HEK293 (cell line): ENCODE data around the gene PCAT6.

Source experiments
- CTCF ChIA-PET: fragments of 350-600 bp; formaldehyde crosslinking; extraction: SDS; loops from one replicate; lab custom pipeline; 2021; ENCODE audit warnings: antibody characterized with exemption; lab: Yijun Ruan, JAX
- POLR2A ChIA-PET: fragments of 300-600 bp; formaldehyde crosslinking; extraction: SDS; loops from one replicate; lab custom pipeline; 2020; ENCODE audit warnings: antibody characterized with exemption, inconsistent platforms; lab: Yijun Ruan, JAX
- H3K27ac ChIP-seq: fragments of 200-500 bp; sonication (Bioruptor generic); 2 replicates; pipeline ENCODE4 v1.5.1; 2014; ENCODE audit warnings: low read depth, low read length, control low read depth, inconsistent platforms; ENCODE audit errors: extremely low read depth
- H3K36me3 ChIP-seq, 2 experiments: fragments of 200-500 bp in 1 of 2; sonication (Bioruptor generic) in 1 of 2; 1 replicate in 1 of 2; 2 replicates in 1 of 2; pipeline ENCODE4 v1.5.1; 2014 to 2017; ENCODE audit warnings: inconsistent platforms in 2 of 2, low read length in 2 of 2; ENCODE audit not compliant: control insufficient read depth in 2 of 2, insufficient read depth in 1 of 2
- H3K4me1 ChIP-seq: fragments of 200-500 bp; sonication (Bioruptor generic); 2 replicates; pipeline ENCODE4 v1.5.1; 2014; ENCODE audit warnings: mild to moderate bottlenecking, low read length, inconsistent platforms; ENCODE audit not compliant: control insufficient read depth, insufficient read depth
- H3K4me3 ChIP-seq: 2 replicates; pipeline ENCODE4 v1.5.1; 2011; ENCODE audit warnings: low read depth, mild to moderate bottlenecking, control low read depth, low read length, moderate library complexity
- H3K9me3 ChIP-seq: fragments of 200-500 bp; sonication (Bioruptor generic); 2 replicates; pipeline ENCODE4 v1.5.1; 2014; ENCODE audit warnings: low read depth, low read length, inconsistent platforms; ENCODE audit not compliant: control insufficient read depth, insufficient read depth
- BCL6B ChIP-seq: fragments of 450-650 bp; formaldehyde crosslinking; IDR thresholded peaks from 2 replicates; pipeline ENCODE4 v1.5.1; 2017; ENCODE audit warnings: missing biosample characterization, missing genetic modification characterization
- TSHZ1 ChIP-seq: fragments of 450-650 bp; formaldehyde crosslinking; IDR thresholded peaks from 2 replicates; pipeline ENCODE4 v1.5.1; 2016; ENCODE audit warnings: missing biosample characterization, missing genetic modification characterization, borderline replicate concordance
- ZBTB21 ChIP-seq: fragments of 450-650 bp; formaldehyde crosslinking; IDR thresholded peaks from 2 replicates; pipeline ENCODE4 v1.5.1; 2017; ENCODE audit warnings: missing biosample characterization, missing genetic modification characterization
- ZBTB8A ChIP-seq: fragments of 450-650 bp; formaldehyde crosslinking; IDR thresholded peaks from 2 replicates; pipeline ENCODE4 v1.5.1; 2016; ENCODE audit warnings: missing biosample characterization, missing genetic modification characterization
- ZFP37 ChIP-seq: fragments of 450-650 bp; formaldehyde crosslinking; IDR thresholded peaks from 2 replicates; pipeline ENCODE4 v1.5.1; 2016; ENCODE audit warnings: missing biosample characterization, missing genetic modification characterization
- ZFP41 ChIP-seq: fragments of 450-650 bp; formaldehyde crosslinking; IDR thresholded peaks from 2 replicates; pipeline ENCODE4 v1.5.1; 2016; ENCODE audit warnings: missing biosample characterization, missing genetic modification characterization, borderline replicate concordance
- ZNF138 ChIP-seq: fragments of 450-650 bp; formaldehyde crosslinking; IDR thresholded peaks from 2 replicates; pipeline ENCODE4 v1.5.1; 2016; ENCODE audit warnings: missing biosample characterization, missing genetic modification characterization, borderline replicate concordance
- ZNF140 ChIP-seq: fragments of 450-650 bp; formaldehyde crosslinking; IDR thresholded peaks from 2 replicates; pipeline ENCODE4 v1.5.1; 2016; ENCODE audit warnings: missing biosample characterization, missing genetic modification characterization
- ZNF19 ChIP-seq: fragments of 450-650 bp; formaldehyde crosslinking; IDR thresholded peaks from 2 replicates; pipeline ENCODE4; 2016; ENCODE audit warnings: missing biosample characterization, missing genetic modification characterization, low read depth
- ZNF266 ChIP-seq: fragments of 450-650 bp; formaldehyde crosslinking; IDR thresholded peaks from 2 replicates; pipeline ENCODE4 v1.5.1; 2016; ENCODE audit warnings: missing biosample characterization, missing genetic modification characterization, low read depth
- ZNF394 ChIP-seq: fragments of 450-650 bp; formaldehyde crosslinking; IDR thresholded peaks from 2 replicates; pipeline ENCODE4 v1.5.1; 2016; ENCODE audit warnings: missing biosample characterization, missing genetic modification characterization, mild to moderate bottlenecking, moderate library complexity, borderline replicate concordance
- ZNF423 ChIP-seq: fragments of 450-650 bp; formaldehyde crosslinking; IDR thresholded peaks from 2 replicates; pipeline ENCODE4 v1.5.1; 2016; ENCODE audit warnings: missing biosample characterization, missing genetic modification characterization
- ZNF426 ChIP-seq: fragments of 450-650 bp; formaldehyde crosslinking; IDR thresholded peaks from 2 replicates; pipeline ENCODE4 v1.5.1; 2017; ENCODE audit warnings: missing biosample characterization, missing genetic modification characterization, mild to moderate bottlenecking, inconsistent platforms, moderate library complexity
- ZNF433 ChIP-seq: fragments of 450-650 bp; formaldehyde crosslinking; IDR thresholded peaks from 2 replicates; pipeline ENCODE4 v1.5.1; 2016; ENCODE audit warnings: missing biosample characterization, missing genetic modification characterization, low read depth
- ZNF501 ChIP-seq: fragments of 450-650 bp; formaldehyde crosslinking; IDR thresholded peaks from 2 replicates; pipeline ENCODE4 v1.5.1; 2016; ENCODE audit warnings: missing biosample characterization, missing genetic modification characterization
- ZNF518A ChIP-seq: fragments of 450-650 bp; formaldehyde crosslinking; conservative IDR thresholded peaks from 2 replicates; pipeline ENCODE4 v1.5.1; 2016; ENCODE audit warnings: low read depth, missing biosample characterization, missing genetic modification characterization
- ZNF555 ChIP-seq: fragments of 450-650 bp; formaldehyde crosslinking; conservative IDR thresholded peaks from 2 replicates; pipeline ENCODE4 v1.5.1; 2017; ENCODE audit warnings: missing biosample characterization, mild to moderate bottlenecking, missing genetic modification characterization, inconsistent platforms
- ZNF791 ChIP-seq: fragments of 450-650 bp; formaldehyde crosslinking; IDR thresholded peaks from 2 replicates; pipeline ENCODE4 v1.5.1; 2016; ENCODE audit warnings: missing biosample characterization, missing genetic modification characterization
- ZXDB ChIP-seq: fragments of 450-650 bp; formaldehyde crosslinking; IDR thresholded peaks from 2 replicates; pipeline ENCODE4 v1.5.1; 2016; ENCODE audit warnings: missing biosample characterization, missing genetic modification characterization

PCAT6 gene

GRCh38 chr1:202829223-202829622 is 18.5 kb downstream of the PCAT6 start (continued):
- peak; percentile 92 for TF ChIP-seq ZNF518A (tag by site-specific recombination)
- peak; percentile 81 for TF ChIP-seq ZNF140
- peak; percentile 36; the same call in 1 of the 2 replicates for TF ChIP-seq ZBTB21 (tag by site-specific recombination)
- TF ChIP-seq ZXDB (tag by site-specific recombination) = peak; percentile 82
- TF ChIP-seq ZNF426 (tag by site-specific recombination) = peak; percentile 98
- peak; percentile 83 for TF ChIP-seq ZBTB8A (tag by site-specific recombination)
- TF ChIP-seq ZNF433 (tag by site-specific recombination) = peak; percentile 84
- peak; percentile 59; the same call in 1 of the 2 replicates for TF ChIP-seq ZNF501 (tag by site-specific recombination)
- TF ChIP-seq ZFP37 (tag by site-specific recombination) = peak; percentile 92
- TF ChIP-seq ZNF394 (tag by site-specific recombination) = peak; percentile 97
- 0 out of 2 replicates have a peak, but pooled peaks have one; percentile 56 for TF ChIP-seq ZNF19 (tag by site-specific recombination)
- peak; percentile 98 for TF ChIP-seq ZNF555 (tag by site-specific recombination)
- TF ChIP-seq ZNF266 (tag by site-specific recombination) = peak; percentile 56; the same call in 1 of the 2 replicates
- peak; percentile 67; the same call in 1 of the 2 replicates for TF ChIP-seq ZNF138 (tag by site-specific recombination)

- no peaks in the 10 kb centered on the region for H3K9me3 ChIP-seq
- TF ChIP-seq TSHZ1 = no peak
- TF ChIP-seq ZFP41 (tag by site-specific recombination) = no peak
- TF ChIP-seq ZNF423 (tag by site-specific recombination) = no peak
- TF ChIP-seq BCL6B = no peak
- TF ChIP-seq ZNF791 = no peak
- H3K27ac ChIP-seq = no peak overlapping the region
- no peak overlapping the region for H3K4me3 ChIP-seq
- H3K4me1 ChIP-seq = no peaks in the 10 kb centered on the region
- CTCF ChIA-PET = interaction anchor here (0.6 kb wide), 1 partner anchor 232 kb away, joined by 3 read pairs; no protein-coding TSS in a partner anchor
- POLR2A ChIA-PET = no interaction called here
- no peaks in the 10 kb centered on the region for H3K36me3 ChIP-seq
Measured at GRCh38 chr1:202831906-202832305, 21.2 kb downstream of the PCAT6 start.
